ENCODE data around the gene AHCYL2. TPM values are rescaled to one million over a fixed set of nuclear protein-coding genes. Genes with fewer than 3 reads are reported as not detected.
"Not testable (repeated sequence)": the region's sequence is repeated elsewhere in the genome, so short reads cannot be mapped to it uniquely, and the experiment has no call there.

AHCYL2 gene
- total RNA-seq, 1 experiment from 2014 or later = 54.6 TPM

- BruUV-seq (replicated peaks) = no TSS peak
- no peak for TF ChIP-seq CTCF (IDR thresholded peaks at IDR 0.05; ENCODE audit: unreplicated experiment)
- H3K27ac Mint-ChIP-seq (ENCODE audit: unreplicated experiment) = no peak overlapping the region
- DNase-seq = no peak
- H3K27me3 Mint-ChIP-seq (ENCODE audit: unreplicated experiment) = no peaks in the 10 kb centered on the region
- H3K4me3 Mint-ChIP-seq (ENCODE audit: low read depth, unreplicated experiment) = no peak overlapping the region
- no peaks in the 10 kb centered on the region for H3K36me3 Mint-ChIP-seq (ENCODE audit: insufficient read depth, unreplicated experiment)
- H3K4me1 Mint-ChIP-seq (ENCODE audit: low read depth, unreplicated experiment) = no peaks in the 10 kb centered on the region
- intact Hi-C loops (cut with micrococcal nuclease; ENCODE audit: unreplicated experiment) = no loop called here
- CTCF ChIA-PET = interaction anchor here (0.7 to 1.3 kb wide), 3 partner anchors 70 to 308 kb away, joined by 3 to 4 read pairs (median 3); no protein-coding TSS in a partner anchor
- no peaks in the 10 kb centered on the region for H3K9me3 Mint-ChIP-seq (ENCODE audit: low read depth, unreplicated experiment)
Measured at GRCh38 chr7:129471402-129471827, 246.6 kb downstream of the AHCYL2 start.

- intact Hi-C loops (cut with micrococcal nuclease; ENCODE audit: unreplicated experiment) = not testable (repeated sequence)
Measured at GRCh38 chr7:129475931-129476330, 251.1 kb downstream of the AHCYL2 start.

GRCh38 chr7:129476398-129476797 is 251.6 kb downstream of the AHCYL2 start:
- DNase-seq; H3K9me3 Mint-ChIP-seq (ENCODE audit: low read depth, unreplicated experiment); H3K4me3 Mint-ChIP-seq (ENCODE audit: low read depth, unreplicated experiment); intact Hi-C loops (cut with micrococcal nuclease; ENCODE audit: unreplicated experiment); H3K27ac Mint-ChIP-seq (ENCODE audit: unreplicated experiment); BruUV-seq (replicated peaks); H3K36me3 Mint-ChIP-seq (ENCODE audit: insufficient read depth, unreplicated experiment); H3K4me1 Mint-ChIP-seq (ENCODE audit: low read depth, unreplicated experiment); H3K27me3 Mint-ChIP-seq (ENCODE audit: unreplicated experiment); CTCF ChIA-PET: not testable (repeated sequence)

More at GRCh38 chr7:129475931-129476330, 251.1 kb downstream of the AHCYL2 start:
- CTCF ChIA-PET; DNase-seq; H3K27ac Mint-ChIP-seq (ENCODE audit: unreplicated experiment); BruUV-seq (replicated peaks); H3K36me3 Mint-ChIP-seq (ENCODE audit: insufficient read depth, unreplicated experiment); H3K27me3 Mint-ChIP-seq (ENCODE audit: unreplicated experiment); H3K4me3 Mint-ChIP-seq (ENCODE audit: low read depth, unreplicated experiment); H3K9me3 Mint-ChIP-seq (ENCODE audit: low read depth, unreplicated experiment); H3K4me1 Mint-ChIP-seq (ENCODE audit: low read depth, unreplicated experiment): not testable (repeated sequence)

Other genes starting within 250 kb of the AHCYL2 start
- 43.6 and 47.1 TPM in 2 replicates for gene TNPO3, start 169.9 kb upstream of the AHCYL2 start, total RNA-seq (2022)
- gene TSPAN33, start 80.3 kb upstream of the AHCYL2 start, total RNA-seq (2022) = 12.4 and 13.4 TPM in 2 replicates
- gene SMO, start 36.4 kb upstream of the AHCYL2 start, total RNA-seq (2022) = 2.1 and 3.6 TPM in 2 replicates
- gene STRIP2, start 209.4 kb downstream of the AHCYL2 start, total RNA-seq (2022) = 10.1 and 13.2 TPM in 2 replicates

Measured in Calu3 (cell line).